HepG2 (cell line): ENCODE measurements around the gene PIEZO1. TPM values are rescaled to one million over a fixed set of nuclear protein-coding genes. Genes with fewer than 3 reads are reported as not detected.

Experiments
- AGO2 ChIP-seq: fragments of 200-400 bp; formaldehyde crosslinking; optimal IDR thresholded peaks from 2 replicates; pipeline ENCODE3; 2017; ENCODE audit warnings: mild to moderate bottlenecking, low read depth, low read length, moderate library complexity
- AHR ChIP-seq: IDR thresholded peaks from 2 replicates; pipeline ENCODE4 v1.6.1; 2018; ENCODE audit warnings: missing genetic modification reagents, missing compliant biosample characterization
- BRD4 ChIP-seq: sonication (generic); formaldehyde crosslinking; IDR thresholded peaks from 2 replicates; pipeline ENCODE4 v1.4.0; 2020; ENCODE audit warnings: missing genetic modification reagents
- CCDC6 ChIP-seq: sonication (generic); formaldehyde crosslinking; IDR thresholded peaks from 2 replicates; pipeline ENCODE4 v1.8.1; 2022; ENCODE audit warnings: mild to moderate bottlenecking, missing genetic modification reagents, moderate library complexity
- ISX ChIP-seq: sonication (generic); formaldehyde crosslinking; conservative IDR thresholded peaks from 2 replicates; pipeline ENCODE4 v1.5.0; 2020; ENCODE audit warnings: missing genetic modification reagents
- JARID2 ChIP-seq: sonication (generic); formaldehyde crosslinking; IDR thresholded peaks from 2 replicates; pipeline ENCODE4 v1.8.1; 2023; ENCODE audit warnings: missing genetic modification reagents, inconsistent platforms; ENCODE audit not compliant: insufficient replicate concordance
- KLF11 ChIP-seq: IDR thresholded peaks from 2 replicates; pipeline ENCODE4 v1.6.1; 2016; ENCODE audit warnings: missing compliant biosample characterization
- MBD4 ChIP-seq: IDR thresholded peaks from 2 replicates; pipeline ENCODE4 v1.6.1; 2012; ENCODE audit warnings: low read length, inconsistent platforms, borderline replicate concordance
- NFIC ChIP-seq: IDR thresholded peaks from 2 replicates; pipeline ENCODE4 v1.6.1; 2012; ENCODE audit warnings: mild to moderate bottlenecking, low read length, inconsistent platforms
- NFYC ChIP-seq: IDR thresholded peaks from 2 replicates; pipeline ENCODE4 v1.6.1; 2016; ENCODE audit warnings: missing genetic modification reagents, missing compliant biosample characterization
- PRDM10 ChIP-seq: sonication (generic); formaldehyde crosslinking; IDR thresholded peaks from 2 replicates; pipeline ENCODE4 v1.4.0; 2020; ENCODE audit warnings: low read depth, missing genetic modification reagents
- SOX5 ChIP-seq: IDR thresholded peaks from 2 replicates; pipeline ENCODE4 v1.6.1; 2016; ENCODE audit warnings: borderline replicate concordance
- SP1 ChIP-seq, 2 experiments: fragments of 450-650 bp in 1 of 2; sonication (generic) in 1 of 2; formaldehyde crosslinking in 1 of 2; IDR thresholded peaks; 2 replicates each; pipeline versions ENCODE4 v1.4.0 to v1.6.1; 2016 to 2020; ENCODE audit warnings: missing genetic modification reagents in 1 of 2
- SP2 ChIP-seq: sonication (generic); formaldehyde crosslinking; IDR thresholded peaks from 2 replicates; pipeline ENCODE4 v1.5.1; 2020; ENCODE audit warnings: mild to moderate bottlenecking, missing genetic modification reagents
- ZC3H13 ChIP-seq: sonication (generic); formaldehyde crosslinking; IDR thresholded peaks from 2 replicates; pipeline ENCODE4 v1.8.1; 2023; ENCODE audit warnings: mild to moderate bottlenecking, missing genetic modification reagents, moderate library complexity
- ZNF225 ChIP-seq: sonication (generic); formaldehyde crosslinking; IDR thresholded peaks from 2 replicates; pipeline ENCODE4 v1.4.0; 2020; ENCODE audit warnings: mild to moderate bottlenecking, missing genetic modification reagents
- ZNF317 ChIP-seq: sonication (generic); formaldehyde crosslinking; IDR thresholded peaks from 2 replicates; pipeline ENCODE4 v1.5.0; 2020; ENCODE audit warnings: mild to moderate bottlenecking, missing genetic modification reagents
- ZNF75D ChIP-seq: sonication (generic); formaldehyde crosslinking; IDR thresholded peaks from 2 replicates; pipeline ENCODE4 v1.8.1; 2023; ENCODE audit warnings: missing genetic modification reagents, mild to moderate bottlenecking, borderline replicate concordance
- polyA plus RNA-seq, 8 experiments: library from polyadenylated mRNA; depleted of rRNA in 3 of 8; stranded (reverse) in 7 of 8; unstranded in 1 of 8; fragments of >200 nt; fragmentation: Illumina TruSeq in 4 of 8; extraction: Trizol in 4 of 8; gene quantifications; 2 replicates each; pipeline versions ENCODE4 v1.2.1 to v1.2.3, GENCODE V29; 2011 to 2016; ENCODE audit warnings: low read depth in 4 of 8, missing spikeins in 1 of 8, mixed read lengths in 1 of 8; ENCODE audit not compliant: insufficient read depth in 1 of 8
- total RNA-seq, 5 experiments: library from RNA; depleted of rRNA; stranded (reverse); fragments of >200 nt; fragmentation: Illumina TruSeq; extraction: Trizol; gene quantifications; 2 replicates each; pipeline ENCODE4 v1.2.3, GENCODE V29; 2016; ENCODE audit warnings: low read depth in 1 of 5
- TF ChIP-seq, protein P1 (sequence below): sonication (generic); formaldehyde crosslinking; IDR thresholded peaks from 2 replicates; pipeline ENCODE4 v1.5.0; 2020; ENCODE audit warnings: mild to moderate bottlenecking, missing genetic modification reagents, borderline replicate concordance

PIEZO1 gene
- total and polyA plus RNA-seq, 2 of the 13 experiments (the other 11 are each of a cell fraction or from before 2014, with no cell fraction given) = 67.9 to 85.0 TPM

GRCh38 chr16:88759245-88759975, 25.6 kb downstream of the PIEZO1 start (continued):
- TF ChIP-seq PRDM10 (CRISPR knock-in tag) (peak; percentile 95), SP1 (IDR thresholded peaks at IDR 0.05) (no peak), SP1 (CRISPR knock-in tag; IDR thresholded peaks at IDR 0.05) (peak; percentile 58; the same call in 1 of the 2 replicates), ZC3H13 (CRISPR knock-in tag) (no peak), KLF11 (CRISPR knock-in tag) (no peak; the same call in 1 of the 2 replicates), MBD4 (no peak), ZNF317 (0 out of 2 replicates have a peak, but pooled peaks have one; percentile 24), NFIC (no peak), SP2 (CRISPR knock-in tag) (no peak), JARID2 (CRISPR knock-in tag) (no peak), NFYC (CRISPR knock-in tag) (0 out of 2 replicates have a peak, but pooled peaks have one; percentile 10), ZNF75D (no peak), BRD4 (peak; percentile 73; the same call in 1 of the 2 replicates), SOX5 (CRISPR knock-in tag) (peak; percentile 58), CCDC6 (CRISPR knock-in tag) (peak; percentile 72; the same call in 1 of the 2 replicates), AGO2 (peak; percentile 89), ZNF225 (no peak), ISX (CRISPR knock-in tag) (no peak), AHR (CRISPR knock-in tag) (0 out of 2 replicates have a peak, but pooled peaks have one; percentile 46)
- TF ChIP-seq, protein P1, sequence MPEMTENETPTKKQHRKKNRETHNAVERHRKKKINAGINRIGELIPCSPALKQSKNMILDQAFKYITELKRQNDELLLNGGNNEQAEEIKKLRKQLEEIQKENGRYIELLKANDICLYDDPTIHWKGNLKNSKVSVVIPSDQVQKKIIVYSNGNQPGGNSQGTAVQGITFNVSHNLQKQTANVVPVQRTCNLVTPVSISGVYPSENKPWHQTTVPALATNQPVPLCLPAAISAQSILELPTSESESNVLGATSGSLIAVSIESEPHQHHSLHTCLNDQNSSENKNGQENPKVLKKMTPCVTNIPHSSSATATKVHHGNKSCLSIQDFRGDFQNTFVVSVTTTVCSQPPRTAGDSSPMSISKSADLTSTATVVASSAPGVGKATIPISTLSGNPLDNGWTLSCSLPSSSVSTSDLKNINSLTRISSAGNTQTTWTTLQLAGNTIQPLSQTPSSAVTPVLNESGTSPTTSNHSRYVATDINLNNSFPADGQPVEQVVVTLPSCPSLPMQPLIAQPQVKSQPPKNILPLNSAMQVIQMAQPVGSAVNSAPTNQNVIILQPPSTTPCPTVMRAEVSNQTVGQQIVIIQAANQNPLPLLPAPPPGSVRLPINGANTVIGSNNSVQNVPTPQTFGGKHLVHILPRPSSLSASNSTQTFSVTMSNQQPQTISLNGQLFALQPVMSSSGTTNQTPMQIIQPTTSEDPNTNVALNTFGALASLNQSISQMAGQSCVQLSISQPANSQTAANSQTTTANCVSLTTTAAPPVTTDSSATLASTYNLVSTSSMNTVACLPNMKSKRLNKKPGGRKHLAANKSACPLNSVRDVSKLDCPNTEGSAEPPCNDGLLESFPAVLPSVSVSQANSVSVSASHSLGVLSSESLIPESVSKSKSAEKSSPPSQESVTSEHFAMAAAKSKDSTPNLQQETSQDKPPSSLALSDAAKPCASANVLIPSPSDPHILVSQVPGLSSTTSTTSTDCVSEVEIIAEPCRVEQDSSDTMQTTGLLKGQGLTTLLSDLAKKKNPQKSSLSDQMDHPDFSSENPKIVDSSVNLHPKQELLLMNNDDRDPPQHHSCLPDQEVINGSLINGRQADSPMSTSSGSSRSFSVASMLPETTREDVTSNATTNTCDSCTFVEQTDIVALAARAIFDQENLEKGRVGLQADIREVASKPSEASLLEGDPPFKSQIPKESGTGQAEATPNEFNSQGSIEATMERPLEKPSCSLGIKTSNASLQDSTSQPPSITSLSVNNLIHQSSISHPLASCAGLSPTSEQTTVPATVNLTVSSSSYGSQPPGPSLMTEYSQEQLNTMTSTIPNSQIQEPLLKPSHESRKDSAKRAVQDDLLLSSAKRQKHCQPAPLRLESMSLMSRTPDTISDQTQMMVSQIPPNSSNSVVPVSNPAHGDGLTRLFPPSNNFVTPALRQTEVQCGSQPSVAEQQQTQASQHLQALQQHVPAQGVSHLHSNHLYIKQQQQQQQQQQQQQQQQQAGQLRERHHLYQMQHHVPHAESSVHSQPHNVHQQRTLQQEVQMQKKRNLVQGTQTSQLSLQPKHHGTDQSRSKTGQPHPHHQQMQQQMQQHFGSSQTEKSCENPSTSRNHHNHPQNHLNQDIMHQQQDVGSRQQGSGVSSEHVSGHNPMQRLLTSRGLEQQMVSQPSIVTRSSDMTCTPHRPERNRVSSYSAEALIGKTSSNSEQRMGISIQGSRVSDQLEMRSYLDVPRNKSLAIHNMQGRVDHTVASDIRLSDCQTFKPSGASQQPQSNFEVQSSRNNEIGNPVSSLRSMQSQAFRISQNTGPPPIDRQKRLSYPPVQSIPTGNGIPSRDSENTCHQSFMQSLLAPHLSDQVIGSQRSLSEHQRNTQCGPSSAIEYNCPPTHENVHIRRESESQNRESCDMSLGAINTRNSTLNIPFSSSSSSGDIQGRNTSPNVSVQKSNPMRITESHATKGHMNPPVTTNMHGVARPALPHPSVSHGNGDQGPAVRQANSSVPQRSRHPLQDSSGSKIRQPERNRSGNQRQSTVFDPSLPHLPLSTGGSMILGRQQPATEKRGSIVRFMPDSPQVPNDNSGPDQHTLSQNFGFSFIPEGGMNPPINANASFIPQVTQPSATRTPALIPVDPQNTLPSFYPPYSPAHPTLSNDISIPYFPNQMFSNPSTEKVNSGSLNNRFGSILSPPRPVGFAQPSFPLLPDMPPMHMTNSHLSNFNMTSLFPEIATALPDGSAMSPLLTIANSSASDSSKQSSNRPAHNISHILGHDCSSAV (CRISPR knock-in tag) = no peak
